ENCODE data around the gene TAS2R40. TPM values are rescaled to one million over a fixed set of nuclear protein-coding genes. Genes with fewer than 3 reads are reported as not detected.
A peak's percentile ranks its signal among the peaks of the same experiment; 100 is the strongest.

The TAS2R40 gene
- total RNA-seq, 2 donors from 2014 or later: not detected

GRCh38 chr7:143223784-143224183 lies 1.9 kb downstream of the TAS2R40 start:
- H3K27me3 ChIP-seq (ENCODE audit: control insufficient read depth, insufficient read depth, low read length, poor library complexity, severe bottlenecking): peaks cover 13% of the 10 kb centered on the region
- no peaks in the 10 kb centered on the region for H3K36me3 ChIP-seq (ENCODE audit: control insufficient read depth, insufficient read depth, low read length)
- no peaks in the 10 kb centered on the region for H3K9me3 ChIP-seq (ENCODE audit: control insufficient read depth, low read length)
- no peaks in the 10 kb centered on the region for H3K9me3 Mint-ChIP-seq
- H3K9ac ChIP-seq (ENCODE audit: extremely low read depth, low read length, poor library complexity, severe bottlenecking): no peak overlapping the region
- H3K4me1 ChIP-seq (ENCODE audit: control insufficient read depth, insufficient read depth, low read length): no peaks in the 10 kb centered on the region
- no peak overlapping the region for H3K4me3 ChIP-seq (ENCODE audit: low read length)
- DNase-seq: no peak
- no peaks in the 10 kb centered on the region for H3K4me1 Mint-ChIP-seq
- no peak for TF ChIP-seq CTCF (conservative IDR thresholded peaks at IDR 0.05)
- no peaks in the 10 kb centered on the region for H3K36me3 Mint-ChIP-seq (ENCODE audit: low read depth)
- H3K27ac Mint-ChIP-seq: no peak overlapping the region
- H3K27ac ChIP-seq (ENCODE audit: low read depth, low read length): no peak overlapping the region
- WGBS, 2 experiments (ENCODE audit: insufficient coverage in 1 of 2, insufficient read length in 1 of 2): 87 to 96% methylated on average over 3 to 4 of the region's 4 CpGs
- peaks cover 13% of the 10 kb centered on the region for H3K27me3 Mint-ChIP-seq (ENCODE audit: insufficient read depth)
- H3K4me3 Mint-ChIP-seq: no peak overlapping the region

- peaks cover 8% of the 10 kb centered on the region for H3K27me3 Mint-ChIP-seq (ENCODE audit: insufficient read depth)
- no peaks in the 10 kb centered on the region for H3K9me3 Mint-ChIP-seq
- DNase-seq: peak; percentile 51
- H3K27ac Mint-ChIP-seq: no peak overlapping the region
- TF ChIP-seq CTCF (conservative IDR thresholded peaks at IDR 0.05): no peak
- H3K4me3 Mint-ChIP-seq: no peak overlapping the region
- Histone ChIP-seq H3K4me1 (ENCODE audit: control insufficient read depth, insufficient read depth, low read length) (no peaks in the 10 kb centered on the region), H3K27me3 (ENCODE audit: control insufficient read depth, insufficient read depth, low read length, poor library complexity, severe bottlenecking) (peaks cover 13% of the 10 kb centered on the region), H3K27ac (ENCODE audit: low read depth, low read length) (no peak overlapping the region), H3K9me3 (ENCODE audit: control insufficient read depth, low read length) (no peaks in the 10 kb centered on the region), H3K4me3 (ENCODE audit: low read length) (no peak overlapping the region), H3K36me3 (ENCODE audit: control insufficient read depth, insufficient read depth, low read length) (no peaks in the 10 kb centered on the region), H3K9ac (ENCODE audit: extremely low read depth, low read length, poor library complexity, severe bottlenecking) (no peak overlapping the region)
- peaks cover 4% of the 10 kb centered on the region for H3K4me1 Mint-ChIP-seq
- 90% methylated on average over 2 to 3 of the region's 5 CpGs for WGBS, 2 experiments (ENCODE audit: insufficient coverage in 1 of 2, insufficient read length in 1 of 2)
- H3K36me3 Mint-ChIP-seq (ENCODE audit: low read depth): no peaks in the 10 kb centered on the region
These were observed 3.2 kb downstream of the TAS2R40 start for GRCh38 chr7:143225047-143225446.

- peaks cover 17% of the 10 kb centered on the region for H3K27me3 ChIP-seq (ENCODE audit: control insufficient read depth, insufficient read depth, low read length, poor library complexity, severe bottlenecking)
- no peaks in the 10 kb centered on the region for H3K36me3 Mint-ChIP-seq (ENCODE audit: low read depth)
- no peak overlapping the region for H3K4me3 Mint-ChIP-seq
- no peaks in the 10 kb centered on the region for H3K9me3 Mint-ChIP-seq
- no peaks in the 10 kb centered on the region for H3K36me3 ChIP-seq (ENCODE audit: control insufficient read depth, insufficient read depth, low read length)
- H3K4me1 ChIP-seq (ENCODE audit: control insufficient read depth, insufficient read depth, low read length): no peaks in the 10 kb centered on the region
- H3K27ac Mint-ChIP-seq: no peak overlapping the region
- DNase-seq: no peak
- TF ChIP-seq CTCF (conservative IDR thresholded peaks at IDR 0.05): no peak
- peaks cover 5% of the 10 kb centered on the region for H3K27me3 Mint-ChIP-seq (ENCODE audit: insufficient read depth)
- H3K9me3 ChIP-seq (ENCODE audit: control insufficient read depth, low read length): no peaks in the 10 kb centered on the region
- 83 to 88% methylated on average over 1 of the region's 1 CpG for WGBS, 2 experiments (ENCODE audit: insufficient coverage in 1 of 2, insufficient read length in 1 of 2)
- H3K27ac ChIP-seq (ENCODE audit: low read depth, low read length): no peak overlapping the region
- H3K4me3 ChIP-seq (ENCODE audit: low read length): no peak overlapping the region
- H3K4me1 Mint-ChIP-seq: peaks cover 4% of the 10 kb centered on the region
- no peak overlapping the region for H3K9ac ChIP-seq (ENCODE audit: extremely low read depth, low read length, poor library complexity, severe bottlenecking)
These were observed 6.0 kb downstream of the TAS2R40 start for GRCh38 chr7:143227806-143228205.

All from endodermal cell (in vitro differentiated cells).